Measurements from ENCODE around the gene CTCFL. TPM values are rescaled to one million over a fixed set of nuclear protein-coding genes. Genes with fewer than 3 reads are reported as not detected.
"Not testable (repeated sequence)": the region's sequence is repeated elsewhere in the genome, so short reads cannot be mapped to it uniquely, and the experiment has no call there.

Gene CTCFL
- total and polyA plus RNA-seq, 8 donors: 0.39 to 0.67 (median 0.50) TPM; not detected in 2

DNA sequence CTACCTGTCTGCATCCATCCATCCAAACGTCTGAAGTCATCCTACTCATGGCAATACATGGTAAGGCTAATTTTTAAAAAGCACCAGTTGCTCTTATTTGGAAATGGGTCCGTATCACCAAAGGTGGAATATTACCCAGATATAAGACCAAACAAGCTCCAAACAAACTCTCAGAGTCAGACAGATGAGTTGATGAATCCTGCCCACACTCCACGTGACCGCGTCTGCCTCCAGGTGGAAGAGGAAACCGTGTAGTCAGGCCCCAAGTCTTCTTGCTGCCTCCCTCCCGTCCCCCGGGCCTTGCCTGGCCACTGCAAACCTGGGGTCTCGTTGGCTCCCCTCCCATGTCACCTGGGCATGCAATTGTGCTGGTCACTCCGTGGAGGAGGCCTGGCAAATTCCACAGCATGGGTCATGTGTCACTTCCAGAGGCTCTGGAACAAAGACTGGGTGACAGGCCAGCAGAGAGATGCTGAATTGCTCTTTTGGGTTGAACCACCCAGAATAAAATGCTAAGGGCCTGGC is 31.8 kb downstream of the CTCFL start:
- intact Hi-C loops (cut with DNase I): loop anchor here in 1 of 2 donors (5.0 kb wide), 1 partner anchor 111 kb away; no protein-coding TSS in a partner anchor
- Histone ChIP-seq H3K27ac (no peak overlapping the region), H3K36me3 (no peaks in the 10 kb centered on the region), H3K4me3 (no peak overlapping the region), H3K9me3 (no peaks in the 10 kb centered on the region), H3K27me3 (peaks cover 6 to 24% of the 10 kb centered on the region in 2 donors), H3K4me1 (peaks cover 0 to 13% of the 10 kb centered on the region in 2 donors)
- no peak for DNase-seq
- ATAC-seq: no peak
- TF ChIP-seq, protein P1, sequence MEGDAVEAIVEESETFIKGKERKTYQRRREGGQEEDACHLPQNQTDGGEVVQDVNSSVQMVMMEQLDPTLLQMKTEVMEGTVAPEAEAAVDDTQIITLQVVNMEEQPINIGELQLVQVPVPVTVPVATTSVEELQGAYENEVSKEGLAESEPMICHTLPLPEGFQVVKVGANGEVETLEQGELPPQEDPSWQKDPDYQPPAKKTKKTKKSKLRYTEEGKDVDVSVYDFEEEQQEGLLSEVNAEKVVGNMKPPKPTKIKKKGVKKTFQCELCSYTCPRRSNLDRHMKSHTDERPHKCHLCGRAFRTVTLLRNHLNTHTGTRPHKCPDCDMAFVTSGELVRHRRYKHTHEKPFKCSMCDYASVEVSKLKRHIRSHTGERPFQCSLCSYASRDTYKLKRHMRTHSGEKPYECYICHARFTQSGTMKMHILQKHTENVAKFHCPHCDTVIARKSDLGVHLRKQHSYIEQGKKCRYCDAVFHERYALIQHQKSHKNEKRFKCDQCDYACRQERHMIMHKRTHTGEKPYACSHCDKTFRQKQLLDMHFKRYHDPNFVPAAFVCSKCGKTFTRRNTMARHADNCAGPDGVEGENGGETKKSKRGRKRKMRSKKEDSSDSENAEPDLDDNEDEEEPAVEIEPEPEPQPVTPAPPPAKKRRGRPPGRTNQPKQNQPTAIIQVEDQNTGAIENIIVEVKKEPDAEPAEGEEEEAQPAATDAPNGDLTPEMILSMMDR (IDR thresholded peaks at IDR 0.05): no peak

- H3K4me3 ChIP-seq: no peak overlapping the region
- peaks cover 0 to 6% of the 10 kb centered on the region in 2 donors for H3K27me3 ChIP-seq
- no peaks in the 10 kb centered on the region for H3K9me3 ChIP-seq
- intact Hi-C loops (cut with DNase I): loop anchor here in 1 of 2 donors (5.0 kb wide), 1 partner anchor 109 kb away; no protein-coding TSS in a partner anchor
- H3K27ac ChIP-seq: no peak overlapping the region
- no peak for DNase-seq
- no peaks in the 10 kb centered on the region for H3K36me3 ChIP-seq
- TF ChIP-seq, protein P1 (IDR thresholded peaks at IDR 0.05): no peak
- H3K4me1 ChIP-seq: peaks cover 0 to 11% of the 10 kb centered on the region in 2 donors
- ATAC-seq: no peak
Observed at GRCh38 chr20:57491373-57491772, 33.6 kb downstream of the CTCFL start.

DNA sequence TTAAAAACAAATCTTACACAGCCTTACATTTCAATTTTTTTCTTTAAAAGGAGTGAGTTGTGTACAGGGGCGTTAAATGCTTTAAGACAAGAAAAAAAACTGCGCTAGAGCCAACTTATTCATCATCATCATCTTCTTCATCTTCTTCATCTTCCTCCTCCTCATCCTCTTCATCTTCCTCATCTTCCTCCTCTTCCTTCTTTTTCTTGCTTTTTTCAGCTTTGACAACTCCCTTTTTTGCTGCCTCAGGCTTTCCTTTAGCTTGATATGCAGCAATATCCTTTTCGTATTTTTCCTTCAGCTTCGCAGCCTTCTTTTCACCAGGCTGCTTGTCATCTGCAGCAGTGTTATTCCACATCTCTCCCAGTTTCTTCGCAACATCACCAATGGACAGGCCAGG is 36.7 kb downstream of the CTCFL start:
- H3K27me3 ChIP-seq; H3K4me3 ChIP-seq; DNase-seq; H3K27ac ChIP-seq; H3K4me1 ChIP-seq; ATAC-seq; intact Hi-C loops (cut with DNase I); H3K36me3 ChIP-seq; H3K9me3 ChIP-seq: not testable (repeated sequence)

GRCh38 chr20:57485770-57486169 is 39.2 kb downstream of the CTCFL start:
- no peaks in the 10 kb centered on the region for H3K36me3 ChIP-seq
- no peak overlapping the region for H3K27ac ChIP-seq
- DNase-seq (no peak), ATAC-seq (no peak)
- TF ChIP-seq, protein P1 (IDR thresholded peaks at IDR 0.05): no peak
- no peaks in the 10 kb centered on the region for H3K9me3 ChIP-seq
- intact Hi-C loops (cut with DNase I): no loop called here
- peaks cover 0 to 10% of the 10 kb centered on the region in 2 donors for H3K4me1 ChIP-seq
- no peak overlapping the region for H3K4me3 ChIP-seq
- H3K27me3 ChIP-seq: peaks cover 0 to 7% of the 10 kb centered on the region in 2 donors

GRCh38 chr20:57484772-57485171 is 40.2 kb downstream of the CTCFL start:
- H3K4me1 ChIP-seq: peaks cover 0 to 12% of the 10 kb centered on the region in 2 donors
- no peaks in the 10 kb centered on the region for H3K9me3 ChIP-seq
- TF ChIP-seq, protein P1 (IDR thresholded peaks at IDR 0.05): no peak
- H3K4me3 ChIP-seq: no peak overlapping the region
- ATAC-seq: no peak
- no peak for DNase-seq
- H3K36me3 ChIP-seq: no peaks in the 10 kb centered on the region
- no peak overlapping the region for H3K27ac ChIP-seq
- intact Hi-C loops (cut with DNase I): no loop called here
- peaks cover 0 to 11% of the 10 kb centered on the region in 2 donors for H3K27me3 ChIP-seq

Measured in left lung (tissue), 10 donors.